ENCODE measurements around the gene PRDM4. TPM values are rescaled to one million over a fixed set of nuclear protein-coding genes. Genes with fewer than 3 reads are reported as not detected.

Gene PRDM4
- total RNA-seq, 1 donor from 2014 or later = 9.9 TPM

DNA sequence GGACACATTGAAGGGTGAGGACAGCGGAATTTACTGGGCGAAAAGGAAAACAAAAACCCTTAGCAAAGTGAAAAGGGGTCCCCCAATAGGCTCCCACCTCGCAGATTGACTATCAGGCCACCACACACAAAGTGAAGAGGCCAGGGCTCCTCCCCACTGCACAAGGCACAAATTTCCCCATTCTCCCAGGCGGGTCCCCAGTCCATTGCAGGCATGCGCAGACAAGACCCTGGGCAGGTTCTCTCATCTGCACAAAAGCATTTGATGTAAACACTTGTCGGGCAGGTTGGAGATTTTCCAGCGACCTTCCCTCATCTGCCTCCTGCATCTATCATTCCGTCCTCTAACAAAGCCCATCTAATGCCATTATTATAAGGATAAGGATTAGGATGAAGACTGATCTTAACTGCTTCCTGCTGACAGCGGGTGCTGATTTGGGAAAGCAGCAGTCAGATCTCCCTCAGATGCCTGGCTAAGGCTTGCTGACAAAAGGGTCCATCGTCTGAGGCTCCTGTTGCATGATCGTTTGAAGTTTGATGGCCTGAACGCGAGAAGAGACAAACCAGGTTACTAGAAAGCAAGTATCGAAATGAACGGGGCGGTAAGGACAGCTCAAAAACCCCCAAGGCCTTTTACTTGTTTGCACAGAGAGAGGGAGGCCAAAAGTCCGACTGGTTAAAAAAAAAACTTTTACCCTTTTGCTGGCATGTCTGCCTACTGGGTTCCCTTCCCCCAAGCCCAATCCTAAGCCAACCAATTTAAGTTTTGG, 27.9 kb upstream of the PRDM4 start:
- no peaks in the 10 kb centered on the region for H3K4me1 ChIP-seq (ENCODE audit: control insufficient read depth in 3 of 3, insufficient read depth in 3 of 3, low read length in 3 of 3)
- H3K9me3 ChIP-seq (ENCODE audit: control insufficient read depth in 3 of 3, low read length in 3 of 3) = no peaks in the 10 kb centered on the region
- H3K27ac ChIP-seq (ENCODE audit: low read depth, low read length) = no peak overlapping the region
- no peak overlapping the region for H3K4me3 ChIP-seq (ENCODE audit: low read length in 3 of 3)
- no peak overlapping the region for H3K9ac ChIP-seq (ENCODE audit: low read depth in 1 of 3, low read length in 3 of 3)
- peaks cover 0 to 6% (median 4%) of the 10 kb centered on the region in 3 donors for H3K27me3 ChIP-seq (ENCODE audit: control insufficient read depth in 3 of 3, insufficient read depth in 3 of 3, low read length in 3 of 3)
- no peaks in the 10 kb centered on the region for H3K36me3 ChIP-seq (ENCODE audit: control insufficient read depth in 3 of 3, insufficient read depth in 3 of 3, low read length in 3 of 3)

DNA sequence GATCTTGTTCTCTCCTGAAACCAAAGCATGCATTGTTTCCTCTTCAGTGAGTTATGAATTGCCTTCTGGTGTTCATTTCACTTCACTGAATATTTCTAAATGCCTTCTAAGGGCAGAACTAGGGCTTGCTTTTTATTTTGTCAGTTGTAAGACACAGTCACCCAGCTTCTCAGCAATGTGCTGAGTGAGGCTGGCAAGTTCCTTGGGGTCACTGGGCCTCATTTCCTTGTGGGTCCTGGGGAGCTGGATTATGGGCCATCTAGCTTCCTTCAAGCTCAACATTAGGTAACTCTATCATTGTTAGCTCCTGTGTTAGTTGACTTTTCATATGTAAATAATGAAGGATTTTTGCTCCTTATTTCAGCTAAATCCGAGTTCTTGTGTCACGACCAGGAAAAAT, 27.3 kb upstream of the PRDM4 start:
- H3K9me3 ChIP-seq (ENCODE audit: control insufficient read depth in 3 of 3, low read length in 3 of 3) = no peaks in the 10 kb centered on the region
- no peaks in the 10 kb centered on the region for H3K4me1 ChIP-seq (ENCODE audit: control insufficient read depth in 3 of 3, insufficient read depth in 3 of 3, low read length in 3 of 3)
- H3K9ac ChIP-seq (ENCODE audit: low read depth in 1 of 3, low read length in 3 of 3) = no peak overlapping the region
- no peak overlapping the region for H3K4me3 ChIP-seq (ENCODE audit: low read length in 3 of 3)
- H3K27me3 ChIP-seq (ENCODE audit: control insufficient read depth in 3 of 3, insufficient read depth in 3 of 3, low read length in 3 of 3) = peaks cover 0 to 6% (median 4%) of the 10 kb centered on the region in 3 donors
- no peak overlapping the region for H3K27ac ChIP-seq (ENCODE audit: low read depth, low read length)
- no peaks in the 10 kb centered on the region for H3K36me3 ChIP-seq (ENCODE audit: control insufficient read depth in 3 of 3, insufficient read depth in 3 of 3, low read length in 3 of 3)

DNA sequence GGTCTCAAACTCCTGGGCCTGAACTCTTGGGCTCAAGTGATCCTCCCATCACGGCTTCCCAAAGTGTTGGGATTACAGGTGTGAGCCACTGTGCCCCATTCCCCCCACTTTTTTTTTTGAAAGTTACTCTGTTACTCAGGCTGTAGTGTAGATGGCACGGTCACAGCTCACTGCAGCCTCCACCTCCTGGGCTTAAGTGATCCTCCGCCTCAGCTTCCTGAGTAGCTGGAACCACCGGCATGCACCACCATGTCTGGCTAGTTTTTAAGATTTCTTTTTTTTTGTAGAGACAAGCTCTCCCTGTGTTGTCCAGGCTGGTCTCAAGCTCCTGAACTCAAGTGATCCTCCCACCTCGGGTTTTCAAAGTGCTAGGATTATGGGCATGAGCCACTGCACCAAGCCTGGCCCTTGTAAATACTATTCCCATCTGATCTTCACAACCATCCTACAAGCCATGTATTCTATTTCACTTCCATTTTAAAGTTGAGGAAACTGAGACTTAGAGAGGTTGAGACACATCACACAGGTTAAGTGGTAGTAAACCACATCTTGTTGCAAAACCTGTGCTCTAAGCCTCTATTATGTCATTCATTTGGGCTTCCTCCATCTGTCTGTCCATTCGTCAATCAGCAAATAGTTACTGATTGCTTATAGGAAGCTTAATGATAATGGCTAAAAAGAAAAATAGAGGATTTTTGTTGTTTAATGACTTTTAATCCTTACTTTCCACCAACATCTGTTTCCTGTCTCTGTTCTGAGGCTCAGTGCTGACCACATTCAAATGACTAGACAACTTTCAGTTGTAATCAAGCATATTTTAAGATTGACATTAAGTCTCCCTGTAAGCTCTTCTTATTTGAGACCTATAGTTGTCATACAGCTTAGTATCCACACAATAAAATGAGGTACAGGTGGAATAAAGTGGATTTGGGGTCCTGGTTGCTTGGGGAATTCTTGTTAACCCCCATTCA, 22.8 kb upstream of the PRDM4 start:
- Histone ChIP-seq H3K27me3 (ENCODE audit: control insufficient read depth in 3 of 3, insufficient read depth in 3 of 3, low read length in 3 of 3) (peaks cover 0 to 2% (median 0%) of the 10 kb centered on the region in 3 donors), H3K9me3 (ENCODE audit: control insufficient read depth in 3 of 3, low read length in 3 of 3) (no peaks in the 10 kb centered on the region), H3K4me3 (ENCODE audit: low read length in 3 of 3) (no peak overlapping the region), H3K36me3 (ENCODE audit: control insufficient read depth in 3 of 3, insufficient read depth in 3 of 3, low read length in 3 of 3) (no peaks in the 10 kb centered on the region), H3K27ac (ENCODE audit: low read depth, low read length) (no peak overlapping the region), H3K9ac (ENCODE audit: low read depth in 1 of 3, low read length in 3 of 3) (no peak overlapping the region), H3K4me1 (ENCODE audit: control insufficient read depth in 3 of 3, insufficient read depth in 3 of 3, low read length in 3 of 3) (no peaks in the 10 kb centered on the region)

DNA sequence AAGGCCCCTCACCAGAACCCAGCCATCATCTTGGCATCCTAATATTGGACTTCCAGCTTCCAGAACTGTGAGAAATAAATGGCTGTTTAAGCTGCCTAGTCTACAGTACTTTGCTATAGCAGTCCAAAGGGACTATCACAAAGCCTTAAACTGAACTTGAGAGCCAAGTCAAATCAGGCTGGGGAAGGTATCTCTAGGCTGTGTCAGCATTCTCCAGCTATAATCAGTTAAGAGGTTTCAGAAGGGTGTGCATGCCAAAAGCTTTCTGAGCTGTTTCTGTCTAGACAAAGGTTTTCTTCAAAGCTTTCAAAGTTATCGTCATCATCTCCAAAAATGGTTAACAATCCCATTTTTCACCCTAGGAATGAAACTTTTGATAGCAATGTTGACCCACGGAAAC, 21.1 kb upstream of the PRDM4 start:
- Histone ChIP-seq H3K9me3 (ENCODE audit: control insufficient read depth in 3 of 3, low read length in 3 of 3) (no peaks in the 10 kb centered on the region), H3K4me3 (ENCODE audit: low read length in 3 of 3) (no peak overlapping the region), H3K36me3 (ENCODE audit: control insufficient read depth in 3 of 3, insufficient read depth in 3 of 3, low read length in 3 of 3) (no peaks in the 10 kb centered on the region), H3K27ac (ENCODE audit: low read depth, low read length) (no peak overlapping the region), H3K27me3 (ENCODE audit: control insufficient read depth in 3 of 3, insufficient read depth in 3 of 3, low read length in 3 of 3) (peaks cover 0 to 9% (median 3%) of the 10 kb centered on the region in 3 donors), H3K9ac (ENCODE audit: low read depth in 1 of 3, low read length in 3 of 3) (no peak overlapping the region), H3K4me1 (ENCODE audit: control insufficient read depth in 3 of 3, insufficient read depth in 3 of 3, low read length in 3 of 3) (no peaks in the 10 kb centered on the region)

DNA sequence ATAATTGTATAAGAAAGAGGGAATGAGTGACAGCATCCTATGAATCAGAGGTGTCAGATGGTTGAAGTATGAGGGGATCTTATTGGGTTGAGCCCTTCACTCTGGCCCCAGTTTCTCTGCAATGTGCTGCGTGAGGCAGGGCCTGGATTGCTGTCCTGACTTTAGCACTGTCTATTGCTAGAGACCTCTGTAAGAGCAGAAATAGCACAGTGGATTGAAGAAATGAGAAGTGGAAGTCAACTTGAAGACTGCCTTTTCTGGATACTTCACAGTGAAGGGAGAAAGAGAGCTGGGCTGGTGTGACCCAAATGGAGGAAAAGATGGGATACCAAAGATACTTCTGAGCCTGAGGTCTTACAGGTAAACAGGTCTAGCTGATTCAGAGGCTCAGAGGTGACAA, 19.4 kb upstream of the PRDM4 start:
- Histone ChIP-seq H3K4me1 (ENCODE audit: control insufficient read depth in 3 of 3, insufficient read depth in 3 of 3, low read length in 3 of 3) (no peaks in the 10 kb centered on the region), H3K4me3 (ENCODE audit: low read length in 3 of 3) (no peak overlapping the region), H3K36me3 (ENCODE audit: control insufficient read depth in 3 of 3, insufficient read depth in 3 of 3, low read length in 3 of 3) (no peaks in the 10 kb centered on the region), H3K9ac (ENCODE audit: low read depth in 1 of 3, low read length in 3 of 3) (no peak overlapping the region), H3K27ac (ENCODE audit: low read depth, low read length) (no peak overlapping the region), H3K9me3 (ENCODE audit: control insufficient read depth in 3 of 3, low read length in 3 of 3) (no peaks in the 10 kb centered on the region), H3K27me3 (ENCODE audit: control insufficient read depth in 3 of 3, insufficient read depth in 3 of 3, low read length in 3 of 3) (peaks cover 7 to 20% (median 12%) of the 10 kb centered on the region in 3 donors)

DNA sequence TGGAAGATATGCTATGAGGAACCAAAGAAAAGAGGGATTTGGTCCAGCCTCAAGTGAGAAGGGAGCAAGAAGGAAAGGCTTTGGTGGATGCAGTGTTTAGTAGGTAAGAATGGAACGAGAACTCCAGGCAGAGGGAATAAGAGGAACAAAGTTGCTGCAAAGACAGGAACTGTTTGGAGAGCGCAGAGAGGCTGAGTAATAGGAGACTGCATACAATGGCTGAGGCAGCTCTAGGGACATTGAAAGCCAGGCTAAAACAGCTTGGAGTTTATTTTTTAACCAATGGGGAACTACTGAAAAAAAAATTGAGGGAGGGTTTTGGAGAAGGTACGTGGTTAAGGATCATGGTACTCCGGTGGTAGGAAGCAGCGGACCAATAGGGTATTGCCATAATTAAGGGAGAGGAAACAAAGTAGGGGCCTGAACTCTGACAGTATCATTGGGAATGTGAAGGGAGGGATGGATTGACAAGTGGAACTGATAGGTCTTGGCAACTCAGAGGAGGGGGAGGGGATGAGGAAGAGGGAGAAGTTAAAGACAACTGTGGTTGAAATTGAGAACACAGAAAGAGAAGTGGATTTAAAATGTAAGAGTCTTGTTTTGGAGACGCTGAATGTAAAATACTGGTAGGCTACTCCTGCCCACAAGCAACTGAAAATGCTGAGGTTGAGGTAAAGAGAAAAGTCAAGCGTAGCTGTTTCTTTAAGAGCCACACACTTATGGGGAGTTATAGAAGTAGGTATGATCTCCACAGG, 18.3 kb upstream of the PRDM4 start:
- Histone ChIP-seq H3K36me3 (ENCODE audit: control insufficient read depth in 3 of 3, insufficient read depth in 3 of 3, low read length in 3 of 3) (no peaks in the 10 kb centered on the region), H3K9ac (ENCODE audit: low read depth in 1 of 3, low read length in 3 of 3) (no peak overlapping the region), H3K27ac (ENCODE audit: low read depth, low read length) (no peak overlapping the region), H3K27me3 (ENCODE audit: control insufficient read depth in 3 of 3, insufficient read depth in 3 of 3, low read length in 3 of 3) (peaks cover 18 to 29% (median 22%) of the 10 kb centered on the region in 3 donors), H3K9me3 (ENCODE audit: control insufficient read depth in 3 of 3, low read length in 3 of 3) (no peaks in the 10 kb centered on the region), H3K4me3 (ENCODE audit: low read length in 3 of 3) (no peak overlapping the region), H3K4me1 (ENCODE audit: control insufficient read depth in 3 of 3, insufficient read depth in 3 of 3, low read length in 3 of 3) (no peaks in the 10 kb centered on the region)

GRCh38 chr12:107778383-107779025, 17.6 kb upstream of the PRDM4 start:
- H3K9ac ChIP-seq (ENCODE audit: low read depth in 1 of 3, low read length in 3 of 3) = no peak overlapping the region
- no peaks in the 10 kb centered on the region for H3K4me1 ChIP-seq (ENCODE audit: control insufficient read depth in 3 of 3, insufficient read depth in 3 of 3, low read length in 3 of 3)
- H3K4me3 ChIP-seq (ENCODE audit: low read length in 3 of 3) = no peak overlapping the region
- H3K36me3 ChIP-seq (ENCODE audit: control insufficient read depth in 3 of 3, insufficient read depth in 3 of 3, low read length in 3 of 3) = no peaks in the 10 kb centered on the region
- peaks cover 18 to 32% (median 27%) of the 10 kb centered on the region in 3 donors for H3K27me3 ChIP-seq (ENCODE audit: control insufficient read depth in 3 of 3, insufficient read depth in 3 of 3, low read length in 3 of 3)
- H3K9me3 ChIP-seq (ENCODE audit: control insufficient read depth in 3 of 3, low read length in 3 of 3) = no peaks in the 10 kb centered on the region
- no peak overlapping the region for H3K27ac ChIP-seq (ENCODE audit: low read depth, low read length)

DNA sequence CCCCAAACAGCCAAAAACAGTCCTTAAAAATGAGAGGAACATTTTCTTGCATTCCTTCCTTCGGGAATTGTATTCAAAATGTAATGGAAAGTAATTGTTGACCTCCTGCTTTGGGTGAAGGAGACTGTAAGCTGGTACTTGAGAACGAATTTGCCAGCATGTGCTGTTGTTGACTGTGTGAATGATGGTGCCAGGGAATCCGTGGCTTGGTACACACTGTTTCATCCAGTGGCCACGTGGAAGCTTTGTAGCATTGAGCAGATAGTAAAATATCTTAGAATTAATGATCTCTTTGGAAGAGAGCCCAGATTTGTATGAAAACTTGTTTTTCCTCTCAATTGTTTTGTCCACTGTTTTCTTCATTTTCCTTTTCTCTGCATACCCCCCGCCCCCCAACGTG, 15.2 kb upstream of the PRDM4 start:
- Histone ChIP-seq H3K9me3 (ENCODE audit: control insufficient read depth in 3 of 3, low read length in 3 of 3) (no peaks in the 10 kb centered on the region), H3K27ac (ENCODE audit: low read depth, low read length) (no peak overlapping the region), H3K4me1 (ENCODE audit: control insufficient read depth in 3 of 3, insufficient read depth in 3 of 3, low read length in 3 of 3) (no peaks in the 10 kb centered on the region), H3K36me3 (ENCODE audit: control insufficient read depth in 3 of 3, insufficient read depth in 3 of 3, low read length in 3 of 3) (no peaks in the 10 kb centered on the region), H3K9ac (ENCODE audit: low read depth in 1 of 3, low read length in 3 of 3) (no peak overlapping the region), H3K27me3 (ENCODE audit: control insufficient read depth in 3 of 3, insufficient read depth in 3 of 3, low read length in 3 of 3) (peaks cover 18 to 38% (median 28%) of the 10 kb centered on the region in 3 donors), H3K4me3 (ENCODE audit: low read length in 3 of 3) (no peak overlapping the region)

- Histone ChIP-seq H3K27me3 (ENCODE audit: control insufficient read depth in 3 of 3, insufficient read depth in 3 of 3, low read length in 3 of 3) (peaks cover 18 to 38% (median 28%) of the 10 kb centered on the region in 3 donors), H3K9ac (ENCODE audit: low read depth in 1 of 3, low read length in 3 of 3) (no peak overlapping the region), H3K27ac (ENCODE audit: low read depth, low read length) (no peak overlapping the region), H3K4me1 (ENCODE audit: control insufficient read depth in 3 of 3, insufficient read depth in 3 of 3, low read length in 3 of 3) (no peaks in the 10 kb centered on the region), H3K36me3 (ENCODE audit: control insufficient read depth in 3 of 3, insufficient read depth in 3 of 3, low read length in 3 of 3) (no peaks in the 10 kb centered on the region), H3K4me3 (ENCODE audit: low read length in 3 of 3) (no peak overlapping the region), H3K9me3 (ENCODE audit: control insufficient read depth in 3 of 3, low read length in 3 of 3) (no peaks in the 10 kb centered on the region)
These were observed 14.3 kb upstream of the PRDM4 start for GRCh38 chr12:107775093-107775721.
